ENCODE measurements around the gene SLC17A8. TPM values are rescaled to one million over a fixed set of nuclear protein-coding genes. Genes with fewer than 3 reads are reported as not detected.

The SLC17A8 gene
- total RNA-seq, 1 experiment from 2014 or later, result not detected

GRCh38 chr12:100398307-100398706 lies 41.4 kb downstream of the SLC17A8 start:
- Histone ChIP-seq H3K9ac (ENCODE audit: extremely low read depth, insufficient read length, low read length) (no peak overlapping the region), H3K14ac (ENCODE audit: insufficient read depth, low read length) (no peak overlapping the region), H4K20me1 (ENCODE audit: control insufficient read depth, insufficient read depth, insufficient read length) (no peaks in the 10 kb centered on the region), H2AK5ac (ENCODE audit: insufficient read length, low read length) (no peak overlapping the region), H3K27me3 (ENCODE audit: insufficient read depth, low read length) (no peaks in the 10 kb centered on the region), H4K91ac (ENCODE audit: insufficient read length, low read depth, low read length) (no peak overlapping the region), H2BK20ac (ENCODE audit: low read depth, low read length, poor library complexity, severe bottlenecking) (no peak overlapping the region), H3K79me2 (ENCODE audit: insufficient read depth, low read length) (no peaks in the 10 kb centered on the region), H3K4me2 (ENCODE audit: insufficient read depth, insufficient read length, low read length) (no peak overlapping the region), H3K23me2 (ENCODE audit: insufficient read length, low read depth, low read length, poor library complexity, severe bottlenecking) (no peaks in the 10 kb centered on the region), H4K5ac (ENCODE audit: insufficient read length, low read depth, low read length) (no peak overlapping the region), H3K4ac (ENCODE audit: low read depth, low read length) (no peak overlapping the region), H2BK12ac (ENCODE audit: insufficient read length, low read depth, low read length) (no peak overlapping the region), H4K8ac (replicated peaks; ENCODE audit: insufficient read length, low read depth, low read length) (no peak overlapping the region), H3K56ac (ENCODE audit: insufficient read length, low read depth, low read length) (no peak overlapping the region), H2BK120ac (ENCODE audit: low read depth, low read length, poor library complexity, severe bottlenecking) (no peak overlapping the region), H3K4me1 (ENCODE audit: insufficient read depth, low read length) (peaks cover 3% of the 10 kb centered on the region; the same call in 1 of the 2 replicates), H3K18ac (ENCODE audit: insufficient read length, low read depth, low read length) (no peak overlapping the region), H3K79me1 (ENCODE audit: insufficient read depth, low read depth, low read length, poor library complexity, severe bottlenecking) (no peaks in the 10 kb centered on the region), H2BK5ac (ENCODE audit: insufficient read length, low read length) (no peak overlapping the region), H3K23ac (ENCODE audit: insufficient read length, low read depth, low read length) (no peak overlapping the region), H3K9me3 (ENCODE audit: control insufficient read depth, low read depth, low read length) (no peaks in the 10 kb centered on the region), H2AFZ (ENCODE audit: low read length) (no peak overlapping the region), H2BK15ac (ENCODE audit: low read depth, low read length) (no peak overlapping the region), H3T11ph (ENCODE audit: low read length) (no peak overlapping the region), H3K27ac (ENCODE audit: insufficient read length, low read depth, low read length) (no peak overlapping the region)
- no peaks in the 10 kb centered on the region; a peak in 2 of 7 replicates for H3K36me3 Mint-ChIP-seq (ENCODE audit: insufficient read depth in 1 of 3, low read depth in 3 of 3)
- no peaks in the 10 kb centered on the region; the same call in 1 of the 2 replicates for H3K27me3 Mint-ChIP-seq (ENCODE audit: low read depth)
- no peak overlapping the region for H3K27ac Mint-ChIP-seq
- TF ChIP-seq CTCF (conservative IDR thresholded peaks at IDR 0.05), result no peak
- H3K4me3 Mint-ChIP-seq, result no peak overlapping the region
- no peaks in the 10 kb centered on the region; a peak in 1 of 5 replicates for H3K9me3 Mint-ChIP-seq
- DNase-seq, result no peak
- peaks cover 19 to 22% of the 10 kb centered on the region in 2 experiments for H3K4me1 Mint-ChIP-seq
